Cardiac fibroblast (primary cell): Measurements from ENCODE around the gene HAUS2.
A peak's percentile ranks its signal among the peaks of the same experiment; 100 is the strongest.

Source experiments
- DNase-seq, 2 donors: peaks; one replicate each; pipeline versions ENCODE4 v3.0.0 to v3.0.0-alpha.2; 2010; ENCODE audit warnings: low read depth in 2 of 2
- H3K4me3 ChIP-seq, 2 donors: replicated peaks in 1 of 2; 1 replicate in 1 of 2; 2 replicates in 1 of 2; pipeline ENCODE4 v1.5.1; 2011; ENCODE audit warnings: low read depth in 2 of 2, low read length in 2 of 2, mild to moderate bottlenecking in 2 of 2, moderate library complexity in 1 of 2
- TF ChIP-seq, protein P1 (sequence below): IDR thresholded peaks from one replicate; pipeline ENCODE4 v1.5.1; 2011; ENCODE audit warnings: low read depth, mild to moderate bottlenecking, low read length, inconsistent platforms

The HAUS2 gene

DNA sequence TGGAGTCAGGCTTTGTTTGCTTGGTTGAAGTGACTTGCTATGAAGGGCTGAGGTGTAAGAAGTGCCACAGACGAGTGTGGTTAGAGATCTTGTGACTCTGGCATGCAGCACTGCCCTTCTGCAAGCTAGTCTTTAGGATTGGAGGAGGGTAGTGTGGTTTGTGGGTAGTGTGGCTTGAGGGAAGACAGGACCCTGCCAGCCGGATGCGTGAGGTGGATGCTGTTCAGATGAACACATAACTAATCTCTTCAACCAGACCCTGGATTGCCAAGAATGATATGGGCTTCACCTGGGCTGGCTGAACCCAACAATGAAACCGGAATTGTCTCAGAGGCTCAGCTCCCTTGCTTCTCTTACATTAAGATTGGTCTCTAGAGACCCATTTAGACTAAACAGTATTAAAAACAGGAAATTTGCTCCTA lies 59.5 kb downstream of the HAUS2 start:
- no peak overlapping the region for H3K4me3 ChIP-seq
- TF ChIP-seq, protein P1, sequence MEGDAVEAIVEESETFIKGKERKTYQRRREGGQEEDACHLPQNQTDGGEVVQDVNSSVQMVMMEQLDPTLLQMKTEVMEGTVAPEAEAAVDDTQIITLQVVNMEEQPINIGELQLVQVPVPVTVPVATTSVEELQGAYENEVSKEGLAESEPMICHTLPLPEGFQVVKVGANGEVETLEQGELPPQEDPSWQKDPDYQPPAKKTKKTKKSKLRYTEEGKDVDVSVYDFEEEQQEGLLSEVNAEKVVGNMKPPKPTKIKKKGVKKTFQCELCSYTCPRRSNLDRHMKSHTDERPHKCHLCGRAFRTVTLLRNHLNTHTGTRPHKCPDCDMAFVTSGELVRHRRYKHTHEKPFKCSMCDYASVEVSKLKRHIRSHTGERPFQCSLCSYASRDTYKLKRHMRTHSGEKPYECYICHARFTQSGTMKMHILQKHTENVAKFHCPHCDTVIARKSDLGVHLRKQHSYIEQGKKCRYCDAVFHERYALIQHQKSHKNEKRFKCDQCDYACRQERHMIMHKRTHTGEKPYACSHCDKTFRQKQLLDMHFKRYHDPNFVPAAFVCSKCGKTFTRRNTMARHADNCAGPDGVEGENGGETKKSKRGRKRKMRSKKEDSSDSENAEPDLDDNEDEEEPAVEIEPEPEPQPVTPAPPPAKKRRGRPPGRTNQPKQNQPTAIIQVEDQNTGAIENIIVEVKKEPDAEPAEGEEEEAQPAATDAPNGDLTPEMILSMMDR = no peak
- DNase-seq = peak; percentile 12 to 63

DNA sequence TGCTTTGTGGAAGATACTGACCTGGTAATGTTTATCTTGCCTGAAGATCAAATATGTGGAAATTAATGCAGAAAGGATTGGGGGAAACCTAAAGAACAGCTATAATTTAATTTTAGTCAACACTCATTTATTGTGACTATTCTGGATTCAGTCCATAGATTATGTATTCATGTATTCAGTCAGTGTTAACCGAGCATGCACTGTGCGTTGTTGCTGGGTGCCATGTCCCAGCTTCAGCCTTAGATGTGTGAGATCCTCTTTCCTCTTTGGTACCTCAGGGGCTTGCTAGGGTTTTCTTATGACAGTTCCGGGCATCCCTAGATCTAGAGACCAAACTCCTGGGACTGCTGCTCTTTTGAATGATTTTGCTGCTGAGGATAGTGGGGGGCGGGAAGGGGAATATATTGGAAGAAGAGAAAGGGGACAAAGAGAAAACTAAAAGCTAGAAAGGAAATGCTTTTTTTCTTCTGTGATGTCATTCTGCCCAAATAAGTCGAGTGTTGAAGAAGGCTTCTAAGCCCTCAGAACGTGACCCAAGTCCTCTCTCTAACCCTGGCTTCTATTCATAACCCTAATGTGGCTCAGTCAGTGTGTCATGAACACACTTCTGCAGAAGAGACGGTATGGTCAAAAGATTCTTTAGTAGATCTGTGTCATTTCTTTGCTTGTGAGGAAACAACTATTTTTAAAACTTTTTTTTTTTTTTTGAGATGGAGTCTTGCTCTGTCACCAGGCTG lies 60.3 kb downstream of the HAUS2 start:
- no peak for DNase-seq
- TF ChIP-seq, protein P1 = no peak
- no peak overlapping the region for H3K4me3 ChIP-seq

DNA sequence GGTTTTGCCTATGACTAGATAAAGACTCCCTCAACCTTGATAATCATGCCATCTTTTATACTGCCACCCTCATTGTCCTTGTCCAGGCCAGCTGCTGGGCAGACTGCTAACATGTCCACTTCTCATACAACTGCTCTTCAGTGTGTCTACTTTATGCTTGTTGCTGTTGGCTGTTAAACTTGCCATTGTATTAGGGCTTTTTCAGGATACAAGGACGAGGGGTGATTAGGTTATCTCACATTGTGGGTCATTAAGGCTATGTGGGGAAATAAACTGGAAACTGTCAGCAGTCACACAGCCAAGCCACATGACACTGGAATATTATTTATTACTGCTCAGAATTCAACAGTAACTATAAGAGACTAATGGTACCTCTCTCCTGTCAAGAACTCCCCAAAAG lies 62.9 kb downstream of the HAUS2 start:
- TF ChIP-seq, protein P1 = no peak
- H3K4me3 ChIP-seq = no peak overlapping the region
- no peak for DNase-seq

DNA sequence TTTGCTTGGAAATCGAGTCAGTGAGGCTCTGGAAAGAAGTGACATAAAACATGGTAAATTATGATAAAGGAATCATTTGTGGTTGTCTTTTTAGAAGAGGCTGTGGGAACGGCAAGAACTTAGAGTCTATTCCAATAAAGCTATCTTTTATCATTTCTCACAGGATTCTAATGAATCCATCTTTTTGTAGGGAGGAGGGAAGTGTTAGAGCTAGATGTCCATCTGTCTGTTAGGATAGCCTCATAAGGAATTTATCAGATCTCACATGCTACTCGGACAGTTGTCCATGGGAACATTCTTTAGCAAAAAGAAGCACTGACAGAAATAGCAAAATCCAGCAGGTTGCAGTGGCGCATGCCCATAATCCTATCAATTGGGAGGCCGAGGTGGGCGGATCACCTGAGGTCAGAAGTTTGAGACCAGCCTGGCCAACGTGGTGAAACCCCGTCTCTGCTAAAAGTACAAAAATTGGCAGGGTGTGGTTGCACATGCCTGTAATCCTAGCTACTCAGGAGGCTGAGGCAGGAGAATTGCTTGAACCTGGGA lies 63.8 kb downstream of the HAUS2 start:
- no peak for DNase-seq
- TF ChIP-seq, protein P1 = no peak
- no peak overlapping the region for H3K4me3 ChIP-seq

DNA sequence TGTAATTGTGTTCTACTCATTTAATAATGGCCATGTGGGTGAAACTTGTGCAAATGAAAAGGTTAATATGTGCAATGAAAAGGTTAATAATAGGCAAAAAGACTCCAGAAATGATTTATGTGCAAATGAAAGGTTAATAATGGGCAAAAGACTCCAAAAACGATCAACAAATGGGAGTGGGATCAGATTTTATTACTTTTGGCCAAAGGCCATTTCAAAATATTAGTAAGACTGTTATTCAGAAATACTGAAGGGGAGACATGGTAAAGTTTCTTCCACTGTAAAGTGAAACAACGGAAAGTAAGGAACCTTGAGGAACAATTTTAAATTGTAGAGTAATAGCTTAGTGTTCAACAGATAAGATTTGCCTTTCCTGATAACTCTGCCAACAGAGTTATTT lies 67.5 kb downstream of the HAUS2 start:
- TF ChIP-seq, protein P1 = no peak
- no peak for DNase-seq
- no peak overlapping the region for H3K4me3 ChIP-seq
